ENCODE results near the gene NFKBIZ. TPM values are rescaled to one million over a fixed set of nuclear protein-coding genes. Genes with fewer than 3 reads are reported as not detected.

Gene NFKBIZ
- total RNA-seq, 1 experiment from 2014 or later, result 63.0 TPM

DNA sequence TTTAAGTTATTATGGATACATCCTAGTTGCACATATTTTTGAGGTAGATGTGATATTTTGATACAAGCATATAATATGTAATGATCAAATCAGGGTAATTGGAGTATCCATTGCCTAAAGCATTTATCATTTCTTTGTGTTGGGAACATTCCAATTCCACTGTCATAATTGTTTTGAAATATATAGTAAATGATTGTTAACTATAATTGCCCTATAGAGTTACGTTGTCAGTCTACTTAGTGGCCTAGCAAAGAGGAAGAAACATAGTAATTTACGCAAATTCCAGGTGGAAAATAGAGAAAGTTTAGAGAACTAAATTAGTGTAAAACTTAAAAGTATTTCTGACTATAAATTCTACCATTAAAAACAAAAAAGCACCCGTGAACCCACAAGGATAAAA, 45.4 kb upstream of the NFKBIZ start:
- TF ChIP-seq EZH2 (IDR thresholded peaks at IDR 0.05; ENCODE audit: low read length, unreplicated experiment), result no peak
- TF ChIP-seq, protein P1, sequence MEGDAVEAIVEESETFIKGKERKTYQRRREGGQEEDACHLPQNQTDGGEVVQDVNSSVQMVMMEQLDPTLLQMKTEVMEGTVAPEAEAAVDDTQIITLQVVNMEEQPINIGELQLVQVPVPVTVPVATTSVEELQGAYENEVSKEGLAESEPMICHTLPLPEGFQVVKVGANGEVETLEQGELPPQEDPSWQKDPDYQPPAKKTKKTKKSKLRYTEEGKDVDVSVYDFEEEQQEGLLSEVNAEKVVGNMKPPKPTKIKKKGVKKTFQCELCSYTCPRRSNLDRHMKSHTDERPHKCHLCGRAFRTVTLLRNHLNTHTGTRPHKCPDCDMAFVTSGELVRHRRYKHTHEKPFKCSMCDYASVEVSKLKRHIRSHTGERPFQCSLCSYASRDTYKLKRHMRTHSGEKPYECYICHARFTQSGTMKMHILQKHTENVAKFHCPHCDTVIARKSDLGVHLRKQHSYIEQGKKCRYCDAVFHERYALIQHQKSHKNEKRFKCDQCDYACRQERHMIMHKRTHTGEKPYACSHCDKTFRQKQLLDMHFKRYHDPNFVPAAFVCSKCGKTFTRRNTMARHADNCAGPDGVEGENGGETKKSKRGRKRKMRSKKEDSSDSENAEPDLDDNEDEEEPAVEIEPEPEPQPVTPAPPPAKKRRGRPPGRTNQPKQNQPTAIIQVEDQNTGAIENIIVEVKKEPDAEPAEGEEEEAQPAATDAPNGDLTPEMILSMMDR (conservative IDR thresholded peaks at IDR 0.05; ENCODE audit: low read depth, low read length), result no peak
- TF ChIP-seq EZH2phosphoT487 (IDR thresholded peaks at IDR 0.05; ENCODE audit: borderline replicate concordance, low read length), result no peak
- Histone ChIP-seq H4K20me1 (ENCODE audit: low read length) (no peaks in the 10 kb centered on the region), H3K27ac (ENCODE audit: low read length) (no peak overlapping the region), H3F3A (ENCODE audit: low read length, unreplicated experiment) (no peaks in the 10 kb centered on the region), H3K27me3 (ENCODE audit: low read length) (no peaks in the 10 kb centered on the region), H3K9ac (ENCODE audit: low read length) (no peak overlapping the region), H3K4me2 (ENCODE audit: low read length) (no peak overlapping the region), H3K79me2 (ENCODE audit: low read length) (no peaks in the 10 kb centered on the region), H3K4me3 (ENCODE audit: low read length) (no peak overlapping the region), H2AFZ (ENCODE audit: low read length) (no peak overlapping the region), H3K9me3 (ENCODE audit: low read length) (no peaks in the 10 kb centered on the region), H3K36me3 (ENCODE audit: low read depth, low read length) (peaks cover 8% of the 10 kb centered on the region), H3K4me1 (ENCODE audit: insufficient read depth, low read length) (no peaks in the 10 kb centered on the region; the same call in 1 of the 2 replicates), H3K9me2 (replicated peaks; ENCODE audit: low read length) (no peaks in the 10 kb centered on the region)
- no peak for DNase-seq
- intact Hi-C loops (cut with micrococcal nuclease), result loop anchor here (2.0 kb wide), 1 partner anchor 109 kb away; no protein-coding TSS in a partner anchor
- no peak for ATAC-seq
- ChIA-PET POLR2A (ENCODE audit: unreplicated experiment) (no interaction called here), CTCF (interaction anchor here (1.9 kb wide), 1 partner anchor 421 kb away, joined by 12 read pairs; no protein-coding TSS in a partner anchor)
- BruUV-seq (replicated peaks), result no TSS peak

DNA sequence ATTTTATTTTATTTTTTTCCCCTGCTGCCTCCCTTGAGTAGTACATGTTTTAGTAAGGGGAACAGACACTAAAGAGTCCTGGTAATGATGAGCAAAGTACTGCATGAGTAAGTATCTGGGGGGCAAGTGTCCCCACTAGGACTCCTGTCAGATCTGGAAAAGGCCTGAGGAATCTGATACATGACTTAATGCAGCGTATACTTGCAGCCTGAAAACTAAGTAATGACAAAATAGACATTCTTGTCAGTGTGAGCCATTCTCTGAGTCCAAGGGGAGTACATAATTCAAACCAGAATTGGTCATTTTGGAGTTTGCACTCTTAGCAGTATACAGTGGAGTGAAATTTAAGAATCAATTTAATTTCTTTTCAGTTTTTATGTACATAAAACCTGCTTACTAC, 42.8 kb upstream of the NFKBIZ start:
- Histone ChIP-seq H4K20me1 (ENCODE audit: low read length) (no peaks in the 10 kb centered on the region), H3K27ac (ENCODE audit: low read length) (no peak overlapping the region), H2AFZ (ENCODE audit: low read length) (no peak overlapping the region), H3K9me3 (ENCODE audit: low read length) (no peaks in the 10 kb centered on the region), H3K4me2 (ENCODE audit: low read length) (no peak overlapping the region), H3K27me3 (ENCODE audit: low read length) (no peaks in the 10 kb centered on the region), H3K4me1 (ENCODE audit: insufficient read depth, low read length) (peaks cover 12% of the 10 kb centered on the region), H3K9ac (ENCODE audit: low read length) (no peak overlapping the region), H3K79me2 (ENCODE audit: low read length) (no peaks in the 10 kb centered on the region), H3K4me3 (ENCODE audit: low read length) (no peak overlapping the region), H3K36me3 (ENCODE audit: low read depth, low read length) (peaks cover 5% of the 10 kb centered on the region; the same call in 1 of the 2 replicates), H3K9me2 (replicated peaks; ENCODE audit: low read length) (no peaks in the 10 kb centered on the region), H3F3A (ENCODE audit: low read length, unreplicated experiment) (no peaks in the 10 kb centered on the region)
- BruUV-seq (replicated peaks), result no TSS peak
- no peak for DNase-seq
- intact Hi-C loops (cut with micrococcal nuclease), result loop anchor here (5.0 kb wide), 2 partner anchors 661 to 866 kb away; no protein-coding TSS in a partner anchor
- ChIA-PET CTCF (no interaction called here), POLR2A (ENCODE audit: unreplicated experiment) (no interaction called here)
- TF ChIP-seq, protein P1 (conservative IDR thresholded peaks at IDR 0.05; ENCODE audit: low read depth, low read length), result no peak
- TF ChIP-seq EZH2 (IDR thresholded peaks at IDR 0.05; ENCODE audit: low read length, unreplicated experiment) (no peak), EZH2phosphoT487 (IDR thresholded peaks at IDR 0.05; ENCODE audit: borderline replicate concordance, low read length) (no peak)
- no peak for ATAC-seq

DNA sequence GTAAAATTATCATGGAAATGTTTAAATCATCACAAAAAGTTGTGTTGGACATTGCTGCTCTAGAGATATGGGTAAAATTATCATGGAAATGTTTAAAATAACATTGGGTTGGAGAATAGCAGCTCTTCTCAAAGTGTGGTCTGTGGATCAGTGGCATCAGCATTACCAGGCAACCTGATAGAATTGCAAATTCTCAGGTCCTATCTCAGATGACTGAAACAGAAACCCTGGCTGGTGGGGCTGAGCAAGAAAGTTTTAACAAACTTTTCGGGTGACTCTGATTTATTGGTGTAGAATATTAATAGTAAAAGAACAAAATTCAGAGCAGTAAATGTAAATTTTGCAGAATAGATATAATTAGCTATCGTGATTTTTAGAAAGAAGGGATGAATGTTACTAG, 41.4 kb upstream of the NFKBIZ start:
- BruUV-seq (replicated peaks), result no TSS peak

More for the DNA sequence above, 41.4 kb upstream of the NFKBIZ start:
- Histone ChIP-seq H3F3A (ENCODE audit: low read length, unreplicated experiment) (no peaks in the 10 kb centered on the region), H3K36me3 (ENCODE audit: low read depth, low read length) (no peaks in the 10 kb centered on the region), H3K4me3 (ENCODE audit: low read length) (no peak overlapping the region), H3K9me3 (ENCODE audit: low read length) (no peaks in the 10 kb centered on the region), H3K9ac (ENCODE audit: low read length) (no peak overlapping the region), H4K20me1 (ENCODE audit: low read length) (no peaks in the 10 kb centered on the region), H3K79me2 (ENCODE audit: low read length) (no peaks in the 10 kb centered on the region), H3K27ac (ENCODE audit: low read length) (no peak overlapping the region), H3K4me1 (ENCODE audit: insufficient read depth, low read length) (peaks cover 12% of the 10 kb centered on the region), H3K4me2 (ENCODE audit: low read length) (no peak overlapping the region), H2AFZ (ENCODE audit: low read length) (no peak overlapping the region), H3K27me3 (ENCODE audit: low read length) (no peaks in the 10 kb centered on the region), H3K9me2 (replicated peaks; ENCODE audit: low read length) (no peaks in the 10 kb centered on the region)
- TF ChIP-seq, protein P1 (conservative IDR thresholded peaks at IDR 0.05; ENCODE audit: low read depth, low read length), result no peak
- TF ChIP-seq EZH2phosphoT487 (IDR thresholded peaks at IDR 0.05; ENCODE audit: borderline replicate concordance, low read length) (no peak), EZH2 (IDR thresholded peaks at IDR 0.05; ENCODE audit: low read length, unreplicated experiment) (no peak)
- no peak for DNase-seq
- ATAC-seq, result no peak
- CTCF ChIA-PET, result interaction anchor here (2.9 kb wide), 1 partner anchor 418 kb away, joined by 14 read pairs; no protein-coding TSS in a partner anchor
- POLR2A ChIA-PET (ENCODE audit: unreplicated experiment), result no interaction called here
- intact Hi-C loops (cut with micrococcal nuclease), result loop anchor here (2.0 to 5.0 kb wide), 4 partner anchors 199 to 864 kb away; no protein-coding TSS in a partner anchor

Measured in PC-3 (cell line).